Breast epithelium (tissue), 4 donors: ENCODE results near the gene NEURL3. TPM values are rescaled to one million over a fixed set of nuclear protein-coding genes. Genes with fewer than 3 reads are reported as not detected.

ENCODE experiments used
- DNase-seq, 2 donors: peaks; one replicate each; pipeline ENCODE4 v3.0.0-alpha.2; 2019; ENCODE audit warnings: low spot score in 2 of 2
- H3K27ac ChIP-seq, 2 donors: fragments of 200-600 bp; sonication (generic) in 1 of 2; one replicate each; pipeline ENCODE4 v1.5.1; 2016 to 2019; ENCODE audit warnings: mild to moderate bottlenecking in 1 of 2
- H3K27me3 ChIP-seq, 2 donors: fragments of 200-600 bp; sonication (generic) in 1 of 2; one replicate each; pipeline versions ENCODE4 v1.5.1 to v1.6.0; 2017 to 2019; ENCODE audit warnings: control low read depth in 1 of 2, mild to moderate bottlenecking in 1 of 2
- H3K36me3 ChIP-seq: fragments of 200-600 bp; one replicate; pipeline ENCODE4 v1.5.1; 2019
- H3K4me1 ChIP-seq, 2 donors: fragments of 200-600 bp; sonication (generic); one replicate each; pipeline ENCODE4 v1.5.1; 2016 to 2019; ENCODE audit warnings: control low read depth in 1 of 2
- H3K4me3 ChIP-seq, 3 donors: fragments of 200-600 bp; sonication (generic); 1 replicate in 2 of 3; 2 replicates in 1 of 3; pipeline ENCODE4 v1.5.1; 2016 to 2019; ENCODE audit warnings: mild to moderate bottlenecking in 3 of 3, moderate library complexity in 2 of 3
- H3K9me3 ChIP-seq, 2 donors: fragments of 200-600 bp; sonication (generic) in 1 of 2; one replicate each; pipeline ENCODE4 v1.5.1; 2016 to 2019; ENCODE audit warnings: control low read depth in 1 of 2
- POLR2A ChIP-seq: fragments of 450-650 bp; IDR thresholded peaks from one replicate; pipeline ENCODE4 v1.6.1; 2016; ENCODE audit warnings: antibody characterized with exemption, mild to moderate bottlenecking, moderate library complexity
- POLR2AphosphoS5 ChIP-seq, 3 donors: sonication (generic); formaldehyde crosslinking; IDR thresholded peaks; one replicate each; pipeline ENCODE4 v1.6.1; 2017; ENCODE audit warnings: antibody characterized with exemption in 3 of 3
- intact Hi-C: fragments of 100-400 bp; cut with DNase I; formaldehyde crosslinking; loops from one replicate; pipeline ENCODE4 v1.15.1; 2023; ENCODE audit warnings: low total_unique reads
- total RNA-seq, 3 donors: library from RNA; depleted of rRNA; stranded (reverse); fragments of >200 nt; gene quantifications; one replicate each; pipeline ENCODE4 v1.1.0, GENCODE V29; 2016
- TF ChIP-seq, protein P1 (sequence below), 3 donors: fragments of 450-650 bp; IDR thresholded peaks; one replicate each; pipeline ENCODE4 v1.5.1; 2016 to 2017; ENCODE audit warnings: antibody characterized with exemption in 3 of 3, mild to moderate bottlenecking in 3 of 3, moderate library complexity in 3 of 3

Gene NEURL3
- total RNA-seq, 3 donors from 2014 or later = 4.3 to 6.1 TPM; not detected in 1

DNA sequence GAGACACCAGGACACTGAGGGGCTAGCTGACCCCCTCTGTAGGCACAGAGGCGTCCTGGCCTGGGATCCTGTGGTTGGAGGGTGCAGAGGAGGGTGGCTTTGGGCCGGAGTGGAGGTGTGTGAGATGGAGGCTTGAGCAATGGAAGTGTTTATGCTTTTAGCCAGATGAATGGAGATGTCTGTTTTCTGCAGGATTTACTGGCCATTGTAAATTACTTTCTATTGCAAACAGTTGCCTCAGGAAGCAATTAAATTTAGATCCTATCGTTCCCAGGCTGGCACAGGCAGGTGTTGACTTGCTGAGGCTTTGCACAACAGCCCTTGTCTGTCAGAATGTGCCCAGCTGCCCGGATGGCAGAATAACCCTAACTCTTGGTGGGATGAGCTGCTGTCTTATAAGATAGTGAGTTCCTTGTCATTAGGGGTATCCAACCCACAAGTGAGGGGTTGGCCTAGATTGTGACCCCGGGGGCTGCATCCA is 29.6 kb upstream of the NEURL3 start:
- intact Hi-C loops = no loop called here
- DNase-seq = peak in 1 of 2 donors; percentile 86
- Histone ChIP-seq H3K4me1 (peaks cover 42 to 46% of the 10 kb centered on the region in 2 donors), H3K27me3 (no peaks in the 10 kb centered on the region), H3K36me3 (no peaks in the 10 kb centered on the region), H3K27ac (peak overlapping the region; percentile 95 to 98), H3K9me3 (no peaks in the 10 kb centered on the region), H3K4me3 (peak overlapping the region in 1 of 3 donors; percentile 36)
- TF ChIP-seq, protein P1, sequence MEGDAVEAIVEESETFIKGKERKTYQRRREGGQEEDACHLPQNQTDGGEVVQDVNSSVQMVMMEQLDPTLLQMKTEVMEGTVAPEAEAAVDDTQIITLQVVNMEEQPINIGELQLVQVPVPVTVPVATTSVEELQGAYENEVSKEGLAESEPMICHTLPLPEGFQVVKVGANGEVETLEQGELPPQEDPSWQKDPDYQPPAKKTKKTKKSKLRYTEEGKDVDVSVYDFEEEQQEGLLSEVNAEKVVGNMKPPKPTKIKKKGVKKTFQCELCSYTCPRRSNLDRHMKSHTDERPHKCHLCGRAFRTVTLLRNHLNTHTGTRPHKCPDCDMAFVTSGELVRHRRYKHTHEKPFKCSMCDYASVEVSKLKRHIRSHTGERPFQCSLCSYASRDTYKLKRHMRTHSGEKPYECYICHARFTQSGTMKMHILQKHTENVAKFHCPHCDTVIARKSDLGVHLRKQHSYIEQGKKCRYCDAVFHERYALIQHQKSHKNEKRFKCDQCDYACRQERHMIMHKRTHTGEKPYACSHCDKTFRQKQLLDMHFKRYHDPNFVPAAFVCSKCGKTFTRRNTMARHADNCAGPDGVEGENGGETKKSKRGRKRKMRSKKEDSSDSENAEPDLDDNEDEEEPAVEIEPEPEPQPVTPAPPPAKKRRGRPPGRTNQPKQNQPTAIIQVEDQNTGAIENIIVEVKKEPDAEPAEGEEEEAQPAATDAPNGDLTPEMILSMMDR (IDR thresholded peaks at IDR 0.05) = no peak
- TF ChIP-seq POLR2A = no peak
- peak in 1 of 3 donors; percentile 49 for TF ChIP-seq POLR2AphosphoS5 (IDR thresholded peaks at IDR 0.05)

DNA sequence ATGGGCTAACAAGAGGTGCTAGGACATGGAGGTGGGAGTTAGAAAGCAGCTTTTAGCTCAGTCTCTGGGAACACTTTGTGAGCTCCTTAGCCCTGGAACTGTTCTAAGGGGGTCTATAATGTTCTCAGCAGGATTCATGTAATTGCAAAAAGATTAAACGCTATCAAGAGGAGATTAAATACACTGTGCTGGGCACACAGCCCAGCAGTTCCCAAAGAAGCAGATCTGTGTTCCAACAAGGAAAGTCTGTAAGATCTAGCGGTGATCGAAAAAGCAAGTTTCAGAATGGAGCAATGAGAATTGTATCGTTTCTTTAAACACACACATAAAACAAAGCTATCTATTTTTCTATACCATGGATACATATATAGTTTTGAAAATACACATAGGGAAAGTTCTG is 29.0 kb upstream of the NEURL3 start:
- Histone ChIP-seq H3K27ac (peak overlapping the region; percentile 95 to 98), H3K9me3 (no peaks in the 10 kb centered on the region), H3K36me3 (no peaks in the 10 kb centered on the region), H3K4me3 (peak overlapping the region in 2 of 3 donors; percentile 7 to 34), H3K27me3 (no peaks in the 10 kb centered on the region), H3K4me1 (peaks cover 40 to 41% of the 10 kb centered on the region in 2 donors)
- intact Hi-C loops = no loop called here
- TF ChIP-seq, protein P1 (IDR thresholded peaks at IDR 0.05) = no peak
- no peak for TF ChIP-seq POLR2AphosphoS5 (IDR thresholded peaks at IDR 0.05)
- TF ChIP-seq POLR2A = no peak
- no peak for DNase-seq

DNA sequence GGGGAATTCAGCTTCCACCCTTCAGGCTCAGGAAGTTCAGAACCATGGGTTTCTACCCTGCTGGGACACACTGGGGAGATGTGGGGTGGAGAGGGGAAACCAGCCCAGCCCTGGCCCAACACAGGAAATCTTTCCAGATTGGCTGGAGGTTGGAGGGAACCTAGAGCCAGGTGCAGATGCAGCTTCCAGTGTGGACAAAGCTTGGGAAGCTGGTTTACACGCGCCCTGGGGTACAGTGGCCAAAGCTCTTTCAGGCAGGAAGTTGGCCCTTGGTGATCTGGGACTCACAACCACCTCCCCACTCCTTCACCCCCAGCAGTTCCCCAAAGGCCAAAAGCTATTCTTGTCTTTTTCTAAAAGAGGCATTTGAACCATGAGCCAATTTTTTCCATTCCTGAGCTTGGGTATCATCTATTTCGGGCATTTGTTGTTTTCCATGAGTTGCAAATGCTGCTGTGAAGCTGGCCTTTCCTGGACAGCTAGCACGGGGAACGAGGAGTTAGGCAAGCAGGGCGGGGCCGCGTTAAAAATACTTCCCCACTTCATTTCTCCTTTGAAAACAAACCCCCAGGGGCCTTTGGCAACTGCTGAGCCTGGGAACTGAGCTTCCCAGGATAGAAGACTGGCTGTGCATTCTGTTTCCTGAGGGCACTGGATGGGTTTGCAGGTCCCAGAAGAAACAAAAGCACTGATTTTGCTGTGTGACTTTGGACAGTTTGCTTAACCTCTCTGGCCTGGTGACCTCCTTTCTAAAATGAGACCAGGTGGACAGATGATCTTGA is 28.3 kb upstream of the NEURL3 start:
- no peaks in the 10 kb centered on the region for H3K27me3 ChIP-seq
- H3K4me1 ChIP-seq = peaks cover 35 to 40% of the 10 kb centered on the region in 2 donors
- DNase-seq = peak; percentile 84 to 92
- H3K9me3 ChIP-seq = no peaks in the 10 kb centered on the region
- H3K36me3 ChIP-seq = no peaks in the 10 kb centered on the region
- peak; percentile 65 to 86 (median 85) for TF ChIP-seq POLR2AphosphoS5 (IDR thresholded peaks at IDR 0.05)
- TF ChIP-seq, protein P1 (IDR thresholded peaks at IDR 0.05) = peak in 1 of 3 donors; percentile 19
- TF ChIP-seq POLR2A = no peak
- intact Hi-C loops = no loop called here
- H3K4me3 ChIP-seq = peak overlapping the region in 2 of 3 donors; percentile 7 to 34
- peak overlapping the region; percentile 95 to 98 for H3K27ac ChIP-seq

DNA sequence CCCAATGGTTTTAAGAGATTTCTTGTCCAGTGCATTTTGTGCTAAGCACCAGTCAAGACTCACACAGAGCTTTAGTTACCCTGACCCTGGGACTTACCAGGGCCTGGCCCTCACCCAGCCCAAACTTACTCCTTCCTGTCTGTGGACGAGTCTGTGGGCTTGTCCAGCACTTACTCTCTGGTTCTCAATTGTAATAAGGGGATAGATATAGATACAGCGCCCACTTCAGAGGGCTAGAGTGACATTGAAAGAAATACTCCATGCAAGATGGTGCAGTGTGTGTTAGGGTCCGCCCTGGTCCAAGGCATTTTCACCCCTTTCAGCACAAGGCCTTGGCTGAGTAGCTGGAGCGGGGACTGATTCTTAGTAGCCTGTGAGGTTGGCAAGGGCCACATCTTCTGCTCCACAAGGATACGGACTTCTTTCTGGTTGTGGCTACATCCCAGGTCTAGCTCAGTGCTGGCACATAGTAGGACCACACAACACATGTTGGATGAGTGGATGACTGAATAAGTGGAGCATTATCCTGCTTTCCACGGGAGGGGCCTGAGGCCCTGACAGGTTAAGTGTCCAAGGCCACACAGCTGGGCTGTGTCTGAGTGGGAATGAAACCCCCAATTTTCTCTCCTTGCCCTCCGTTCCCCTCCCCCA is 27.6 kb upstream of the NEURL3 start:
- Histone ChIP-seq H3K4me3 (peak overlapping the region in 1 of 3 donors; percentile 29), H3K36me3 (no peaks in the 10 kb centered on the region), H3K27ac (peak overlapping the region; percentile 95 to 98), H3K4me1 (peaks cover 35 to 47% of the 10 kb centered on the region in 2 donors), H3K27me3 (no peaks in the 10 kb centered on the region), H3K9me3 (no peaks in the 10 kb centered on the region)
- DNase-seq = no peak
- intact Hi-C loops = no loop called here
- TF ChIP-seq POLR2AphosphoS5 (IDR thresholded peaks at IDR 0.05) (no peak), POLR2A (no peak)
- TF ChIP-seq, protein P1 (IDR thresholded peaks at IDR 0.05) = no peak
